ENCODE measurements around the gene PDE6C.
A peak's percentile ranks its signal among the peaks of the same experiment; 100 is the strongest.
"Not testable (repeated sequence)": the region's sequence is repeated elsewhere in the genome, so short reads cannot be mapped to it uniquely, and the experiment has no call there.

The PDE6C gene

GRCh38 chr10:93630625-93631557 lies 18.6 kb downstream of the PDE6C start:
- no peak for DNase-seq (ENCODE audit: low spot score)

GRCh38 chr10:93639791-93640190 lies 27.5 kb downstream of the PDE6C start:
- no peak for DNase-seq (ENCODE audit: low spot score)

GRCh38 chr10:93652857-93653256 lies 40.5 kb downstream of the PDE6C start:
- no peak for DNase-seq (ENCODE audit: low spot score)

- no peak for DNase-seq (ENCODE audit: low spot score)
Observed at GRCh38 chr10:93654201-93654600, 41.9 kb downstream of the PDE6C start.

- no peak for DNase-seq (ENCODE audit: low spot score)
Observed at GRCh38 chr10:93656155-93656554, 43.8 kb downstream of the PDE6C start.

- DNase-seq (ENCODE audit: low spot score): no peak
Observed at GRCh38 chr10:93657757-93658156, 45.4 kb downstream of the PDE6C start.

GRCh38 chr10:93666030-93666429 lies 53.7 kb downstream of the PDE6C start:
- DNase-seq (ENCODE audit: low spot score): no peak

- no peak for DNase-seq (ENCODE audit: low spot score)
Observed at GRCh38 chr10:93667795-93668194, 55.5 kb downstream of the PDE6C start.

GRCh38 chr10:93670372-93670771 lies 58.0 kb downstream of the PDE6C start:
- DNase-seq (ENCODE audit: low spot score): no peak

- no peak for DNase-seq (ENCODE audit: low spot score)
Observed at GRCh38 chr10:93671042-93671441, 58.7 kb downstream of the PDE6C start.

GRCh38 chr10:93672022-93672678 lies 59.8 kb downstream of the PDE6C start:
- DNase-seq (ENCODE audit: low spot score): no peak

GRCh38 chr10:93672890-93673289 lies 60.6 kb downstream of the PDE6C start:
- no peak for DNase-seq (ENCODE audit: low spot score)

- no peak for DNase-seq (ENCODE audit: low spot score)
Observed at GRCh38 chr10:93673791-93674190, 61.5 kb downstream of the PDE6C start.

GRCh38 chr10:93678386-93678785 lies 66.0 kb downstream of the PDE6C start:
- DNase-seq (ENCODE audit: low spot score): no peak

GRCh38 chr10:93678805-93679587 lies 66.7 kb downstream of the PDE6C start:
- no peak for DNase-seq (ENCODE audit: low spot score)

GRCh38 chr10:93680412-93681047 lies 68.2 kb downstream of the PDE6C start:
- peak; percentile 11 for DNase-seq (ENCODE audit: low spot score)

- DNase-seq (ENCODE audit: low spot score): no peak
Observed at GRCh38 chr10:93687737-93688136, 75.4 kb downstream of the PDE6C start.

GRCh38 chr10:93695740-93696139 lies 83.4 kb downstream of the PDE6C start:
- no peak for DNase-seq (ENCODE audit: low spot score)

- not testable (repeated sequence) for DNase-seq (ENCODE audit: low spot score)
Observed at GRCh38 chr10:93696582-93696981, 84.2 kb downstream of the PDE6C start.

- no peak for DNase-seq (ENCODE audit: low spot score)
Observed at GRCh38 chr10:93697207-93697606, 84.9 kb downstream of the PDE6C start.

- no peak for DNase-seq (ENCODE audit: low spot score)
Observed at GRCh38 chr10:93701866-93702209, 89.5 kb downstream of the PDE6C start.

Measured in CD4-positive, alpha-beta T cell treated with Interleukin-2 at 100 ng/mL for 4 hours (primary cell).